HEK293 (cell line): ENCODE results near the gene MBOAT2.

Experiments used
- CTCF ChIA-PET: fragments of 350-600 bp; formaldehyde crosslinking; extraction: SDS; loops from one replicate; lab custom pipeline; 2021; ENCODE audit warnings: antibody characterized with exemption; lab: Yijun Ruan, JAX
- POLR2A ChIA-PET: fragments of 300-600 bp; formaldehyde crosslinking; extraction: SDS; loops from one replicate; lab custom pipeline; 2020; ENCODE audit warnings: antibody characterized with exemption, inconsistent platforms; lab: Yijun Ruan, JAX
- H3K27ac ChIP-seq: fragments of 200-500 bp; sonication (Bioruptor generic); 2 replicates; pipeline ENCODE4 v1.5.1; 2014; ENCODE audit warnings: low read depth, low read length, control low read depth, inconsistent platforms; ENCODE audit errors: extremely low read depth
- H3K36me3 ChIP-seq, 2 experiments: fragments of 200-500 bp in 1 of 2; sonication (Bioruptor generic) in 1 of 2; 1 replicate in 1 of 2; 2 replicates in 1 of 2; pipeline ENCODE4 v1.5.1; 2014 to 2017; ENCODE audit warnings: inconsistent platforms in 2 of 2, low read length in 2 of 2; ENCODE audit not compliant: control insufficient read depth in 2 of 2, insufficient read depth in 1 of 2
- H3K4me1 ChIP-seq: fragments of 200-500 bp; sonication (Bioruptor generic); 2 replicates; pipeline ENCODE4 v1.5.1; 2014; ENCODE audit warnings: mild to moderate bottlenecking, low read length, inconsistent platforms; ENCODE audit not compliant: control insufficient read depth, insufficient read depth
- H3K4me3 ChIP-seq: 2 replicates; pipeline ENCODE4 v1.5.1; 2011; ENCODE audit warnings: low read depth, mild to moderate bottlenecking, control low read depth, low read length, moderate library complexity
- H3K9me3 ChIP-seq: fragments of 200-500 bp; sonication (Bioruptor generic); 2 replicates; pipeline ENCODE4 v1.5.1; 2014; ENCODE audit warnings: low read depth, low read length, inconsistent platforms; ENCODE audit not compliant: control insufficient read depth, insufficient read depth
- GLIS1 ChIP-seq: fragments of 450-650 bp; formaldehyde crosslinking; IDR thresholded peaks from 2 replicates; pipeline ENCODE4 v1.5.1; 2016; ENCODE audit warnings: missing biosample characterization, missing genetic modification characterization
- KLF1 ChIP-seq: fragments of 450-650 bp; formaldehyde crosslinking; IDR thresholded peaks from 2 replicates; pipeline ENCODE4 v1.5.1; 2016; ENCODE audit warnings: missing biosample characterization, missing genetic modification characterization
- RBAK ChIP-seq: fragments of 450-650 bp; formaldehyde crosslinking; IDR thresholded peaks from 2 replicates; pipeline ENCODE4 v1.5.1; 2016; ENCODE audit warnings: missing biosample characterization, missing genetic modification characterization
- ZBTB1 ChIP-seq: fragments of 450-650 bp; formaldehyde crosslinking; IDR thresholded peaks from 2 replicates; pipeline ENCODE4 v1.5.1; 2016; ENCODE audit warnings: missing biosample characterization, missing genetic modification characterization
- ZEB2 ChIP-seq: fragments of 450-650 bp; formaldehyde crosslinking; IDR thresholded peaks from 2 replicates; pipeline ENCODE4 v1.5.1; 2016; ENCODE audit warnings: missing biosample characterization, missing genetic modification characterization
- ZNF202 ChIP-seq: fragments of 450-650 bp; formaldehyde crosslinking; IDR thresholded peaks from 2 replicates; pipeline ENCODE4 v1.5.1; 2016; ENCODE audit warnings: missing biosample characterization, missing genetic modification characterization, borderline replicate concordance
- ZNF221 ChIP-seq: fragments of 450-650 bp; formaldehyde crosslinking; IDR thresholded peaks from 2 replicates; pipeline ENCODE4 v1.5.1; 2017; ENCODE audit warnings: missing biosample characterization, missing genetic modification characterization, borderline replicate concordance
- ZNF266 ChIP-seq: fragments of 450-650 bp; formaldehyde crosslinking; IDR thresholded peaks from 2 replicates; pipeline ENCODE4 v1.5.1; 2016; ENCODE audit warnings: missing biosample characterization, missing genetic modification characterization, low read depth
- ZNF501 ChIP-seq: fragments of 450-650 bp; formaldehyde crosslinking; IDR thresholded peaks from 2 replicates; pipeline ENCODE4 v1.5.1; 2016; ENCODE audit warnings: missing biosample characterization, missing genetic modification characterization
- ZNF544 ChIP-seq: fragments of 450-650 bp; formaldehyde crosslinking; IDR thresholded peaks from 2 replicates; pipeline ENCODE4 v1.5.0; 2017; ENCODE audit warnings: missing biosample characterization, missing genetic modification characterization
- TF ChIP-seq, protein P1 (sequence below): fragments of 450-650 bp; formaldehyde crosslinking; IDR thresholded peaks from 2 replicates; pipeline ENCODE4 v1.5.1; 2017; ENCODE audit warnings: missing biosample characterization, missing genetic modification characterization
- TF ChIP-seq, protein P2 (sequence below): fragments of 450-650 bp; formaldehyde crosslinking; IDR thresholded peaks from 2 replicates; pipeline ENCODE4 v1.5.1; 2016; ENCODE audit warnings: missing biosample characterization, missing genetic modification characterization, borderline replicate concordance
- TF ChIP-seq, protein P3 (sequence below): fragments of 450-650 bp; formaldehyde crosslinking; IDR thresholded peaks from 2 replicates; pipeline ENCODE4; 2016; ENCODE audit warnings: missing biosample characterization, missing genetic modification characterization
- TF ChIP-seq, protein P4 (sequence below): fragments of 450-650 bp; formaldehyde crosslinking; conservative IDR thresholded peaks from 2 replicates; pipeline ENCODE4 v1.5.1; 2016; ENCODE audit warnings: low read depth, missing biosample characterization, missing genetic modification characterization
- TF ChIP-seq, protein P5 (sequence below): fragments of 450-650 bp; formaldehyde crosslinking; IDR thresholded peaks from 2 replicates; pipeline ENCODE4 v1.5.1; 2016; ENCODE audit warnings: missing biosample characterization, missing genetic modification characterization
- TF ChIP-seq, protein P6 (sequence below): fragments of 450-650 bp; formaldehyde crosslinking; IDR thresholded peaks from 2 replicates; pipeline ENCODE4 v1.5.1; 2016; ENCODE audit warnings: missing biosample characterization, missing genetic modification characterization
- TF ChIP-seq, protein P7 (sequence below): fragments of 450-650 bp; formaldehyde crosslinking; IDR thresholded peaks from 2 replicates; pipeline ENCODE4 v1.5.1; 2016; ENCODE audit warnings: missing biosample characterization, missing genetic modification characterization

The MBOAT2 gene

DNA sequence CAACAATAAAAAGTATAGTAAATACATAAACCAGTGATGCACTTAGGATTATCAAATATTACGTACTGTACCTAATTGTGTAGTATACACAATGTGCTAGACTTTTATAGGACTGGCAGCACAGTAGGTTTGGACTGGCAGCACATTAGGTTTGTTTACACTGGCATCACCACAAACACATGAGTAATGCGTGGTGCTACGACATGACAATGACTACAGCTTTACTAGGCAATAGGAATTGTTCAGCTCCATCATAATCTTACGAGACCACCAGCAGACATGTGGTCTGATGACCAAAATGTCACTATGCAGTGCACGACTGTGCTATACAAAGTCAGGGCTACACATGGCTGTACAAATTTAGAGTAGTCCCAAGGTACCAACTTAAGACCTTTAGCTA, 2.3 kb downstream of the MBOAT2 start:
- ChIA-PET CTCF (interaction anchor here (1.0 kb wide), 1 partner anchor 128 kb away, joined by 3 read pairs; no protein-coding TSS in a partner anchor), POLR2A (no interaction called here)
- Histone ChIP-seq H3K9me3 (no peaks in the 10 kb centered on the region), H3K36me3 (no peaks in the 10 kb centered on the region), H3K4me3 (no peak overlapping the region; the same call in 1 of the 2 replicates), H3K4me1 (peaks cover 21% of the 10 kb centered on the region), H3K27ac (no peak overlapping the region)
- TF ChIP-seq, protein P1, sequence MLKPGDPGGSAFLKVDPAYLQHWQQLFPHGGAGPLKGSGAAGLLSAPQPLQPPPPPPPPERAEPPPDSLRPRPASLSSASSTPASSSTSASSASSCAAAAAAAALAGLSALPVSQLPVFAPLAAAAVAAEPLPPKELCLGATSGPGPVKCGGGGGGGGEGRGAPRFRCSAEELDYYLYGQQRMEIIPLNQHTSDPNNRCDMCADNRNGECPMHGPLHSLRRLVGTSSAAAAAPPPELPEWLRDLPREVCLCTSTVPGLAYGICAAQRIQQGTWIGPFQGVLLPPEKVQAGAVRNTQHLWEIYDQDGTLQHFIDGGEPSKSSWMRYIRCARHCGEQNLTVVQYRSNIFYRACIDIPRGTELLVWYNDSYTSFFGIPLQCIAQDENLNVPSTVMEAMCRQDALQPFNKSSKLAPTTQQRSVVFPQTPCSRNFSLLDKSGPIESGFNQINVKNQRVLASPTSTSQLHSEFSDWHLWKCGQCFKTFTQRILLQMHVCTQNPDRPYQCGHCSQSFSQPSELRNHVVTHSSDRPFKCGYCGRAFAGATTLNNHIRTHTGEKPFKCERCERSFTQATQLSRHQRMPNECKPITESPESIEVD (tag by site-specific recombination), result peak; percentile 48; the same call in 1 of the 2 replicates
- TF ChIP-seq RBAK, result no peak
- 0 out of 2 replicates have a peak, but pooled peaks have one; percentile 27 for TF ChIP-seq ZNF221 (tag by site-specific recombination)
- TF ChIP-seq, protein P2, sequence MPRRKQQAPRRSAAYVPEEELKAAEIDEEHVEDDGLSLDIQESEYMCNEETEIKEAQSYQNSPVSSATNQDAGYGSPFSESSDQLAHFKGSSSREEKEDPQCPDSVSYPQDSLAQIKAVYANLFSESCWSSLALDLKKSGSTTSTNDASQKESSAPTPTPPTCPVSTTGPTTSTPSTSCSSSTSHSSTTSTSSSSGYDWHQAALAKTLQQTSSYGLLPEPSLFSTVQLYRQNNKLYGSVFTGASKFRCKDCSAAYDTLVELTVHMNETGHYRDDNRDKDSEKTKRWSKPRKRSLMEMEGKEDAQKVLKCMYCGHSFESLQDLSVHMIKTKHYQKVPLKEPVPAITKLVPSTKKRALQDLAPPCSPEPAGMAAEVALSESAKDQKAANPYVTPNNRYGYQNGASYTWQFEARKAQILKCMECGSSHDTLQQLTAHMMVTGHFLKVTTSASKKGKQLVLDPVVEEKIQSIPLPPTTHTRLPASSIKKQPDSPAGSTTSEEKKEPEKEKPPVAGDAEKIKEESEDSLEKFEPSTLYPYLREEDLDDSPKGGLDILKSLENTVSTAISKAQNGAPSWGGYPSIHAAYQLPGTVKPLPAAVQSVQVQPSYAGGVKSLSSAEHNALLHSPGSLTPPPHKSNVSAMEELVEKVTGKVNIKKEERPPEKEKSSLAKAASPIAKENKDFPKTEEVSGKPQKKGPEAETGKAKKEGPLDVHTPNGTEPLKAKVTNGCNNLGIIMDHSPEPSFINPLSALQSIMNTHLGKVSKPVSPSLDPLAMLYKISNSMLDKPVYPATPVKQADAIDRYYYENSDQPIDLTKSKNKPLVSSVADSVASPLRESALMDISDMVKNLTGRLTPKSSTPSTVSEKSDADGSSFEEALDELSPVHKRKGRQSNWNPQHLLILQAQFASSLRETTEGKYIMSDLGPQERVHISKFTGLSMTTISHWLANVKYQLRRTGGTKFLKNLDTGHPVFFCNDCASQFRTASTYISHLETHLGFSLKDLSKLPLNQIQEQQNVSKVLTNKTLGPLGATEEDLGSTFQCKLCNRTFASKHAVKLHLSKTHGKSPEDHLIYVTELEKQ (tag by site-specific recombination), result no peak
- no peak for TF ChIP-seq ZBTB1 (tag by site-specific recombination)
- no peak for TF ChIP-seq ZNF501 (tag by site-specific recombination)
- TF ChIP-seq, protein P3, sequence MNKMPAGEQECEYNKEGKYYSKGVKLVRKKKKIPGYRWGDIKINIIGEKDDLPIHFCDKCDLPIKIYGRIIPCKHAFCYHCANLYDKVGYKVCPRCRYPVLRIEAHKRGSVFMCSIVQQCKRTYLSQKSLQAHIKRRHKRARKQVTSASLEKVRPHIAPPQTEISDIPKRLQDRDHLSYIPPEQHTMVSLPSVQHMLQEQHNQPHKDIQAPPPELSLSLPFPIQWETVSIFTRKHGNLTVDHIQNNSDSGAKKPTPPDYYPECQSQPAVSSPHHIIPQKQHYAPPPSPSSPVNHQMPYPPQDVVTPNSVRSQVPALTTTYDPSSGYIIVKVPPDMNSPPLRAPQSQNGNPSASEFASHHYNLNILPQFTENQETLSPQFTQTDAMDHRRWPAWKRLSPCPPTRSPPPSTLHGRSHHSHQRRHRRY (tag by site-specific recombination), result no peak
- no peak for TF ChIP-seq ZNF544 (tag by site-specific recombination)
- TF ChIP-seq, protein P4, sequence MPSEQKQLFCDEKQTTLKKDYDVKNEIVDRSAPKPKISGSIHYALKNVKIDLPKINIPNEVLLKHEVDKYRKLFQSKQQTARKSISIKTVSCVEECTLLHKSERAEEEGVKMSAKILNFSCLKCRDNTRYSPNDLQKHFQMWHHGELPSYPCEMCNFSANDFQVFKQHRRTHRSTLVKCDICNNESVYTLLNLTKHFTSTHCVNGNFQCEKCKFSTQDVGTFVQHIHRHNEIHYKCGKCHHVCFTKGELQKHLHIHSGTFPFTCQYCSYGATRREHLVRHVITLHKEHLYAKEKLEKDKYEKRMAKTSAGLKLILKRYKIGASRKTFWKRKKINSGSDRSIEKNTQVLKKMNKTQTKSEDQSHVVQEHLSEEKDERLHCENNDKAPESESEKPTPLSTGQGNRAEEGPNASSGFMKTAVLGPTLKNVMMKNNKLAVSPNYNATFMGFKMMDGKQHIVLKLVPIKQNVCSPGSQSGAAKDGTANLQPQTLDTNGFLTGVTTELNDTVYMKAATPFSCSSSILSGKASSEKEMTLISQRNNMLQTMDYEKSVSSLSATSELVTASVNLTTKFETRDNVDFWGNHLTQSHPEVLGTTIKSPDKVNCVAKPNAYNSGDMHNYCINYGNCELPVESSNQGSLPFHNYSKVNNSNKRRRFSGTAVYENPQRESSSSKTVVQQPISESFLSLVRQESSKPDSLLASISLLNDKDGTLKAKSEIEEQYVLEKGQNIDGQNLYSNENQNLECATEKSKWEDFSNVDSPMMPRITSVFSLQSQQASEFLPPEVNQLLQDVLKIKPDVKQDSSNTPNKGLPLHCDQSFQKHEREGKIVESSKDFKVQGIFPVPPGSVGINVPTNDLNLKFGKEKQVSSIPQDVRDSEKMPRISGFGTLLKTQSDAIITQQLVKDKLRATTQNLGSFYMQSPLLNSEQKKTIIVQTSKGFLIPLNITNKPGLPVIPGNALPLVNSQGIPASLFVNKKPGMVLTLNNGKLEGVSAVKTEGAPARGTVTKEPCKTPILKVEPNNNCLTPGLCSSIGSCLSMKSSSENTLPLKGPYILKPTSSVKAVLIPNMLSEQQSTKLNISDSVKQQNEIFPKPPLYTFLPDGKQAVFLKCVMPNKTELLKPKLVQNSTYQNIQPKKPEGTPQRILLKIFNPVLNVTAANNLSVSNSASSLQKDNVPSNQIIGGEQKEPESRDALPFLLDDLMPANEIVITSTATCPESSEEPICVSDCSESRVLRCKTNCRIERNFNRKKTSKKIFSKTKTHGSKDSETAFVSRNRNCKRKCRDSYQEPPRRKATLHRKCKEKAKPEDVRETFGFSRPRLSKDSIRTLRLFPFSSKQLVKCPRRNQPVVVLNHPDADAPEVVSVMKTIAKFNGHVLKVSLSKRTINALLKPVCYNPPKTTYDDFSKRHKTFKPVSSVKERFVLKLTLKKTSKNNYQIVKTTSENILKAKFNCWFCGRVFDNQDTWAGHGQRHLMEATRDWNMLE (tag by site-specific recombination), result no peak
- no peak for TF ChIP-seq KLF1
- TF ChIP-seq, protein P5, sequence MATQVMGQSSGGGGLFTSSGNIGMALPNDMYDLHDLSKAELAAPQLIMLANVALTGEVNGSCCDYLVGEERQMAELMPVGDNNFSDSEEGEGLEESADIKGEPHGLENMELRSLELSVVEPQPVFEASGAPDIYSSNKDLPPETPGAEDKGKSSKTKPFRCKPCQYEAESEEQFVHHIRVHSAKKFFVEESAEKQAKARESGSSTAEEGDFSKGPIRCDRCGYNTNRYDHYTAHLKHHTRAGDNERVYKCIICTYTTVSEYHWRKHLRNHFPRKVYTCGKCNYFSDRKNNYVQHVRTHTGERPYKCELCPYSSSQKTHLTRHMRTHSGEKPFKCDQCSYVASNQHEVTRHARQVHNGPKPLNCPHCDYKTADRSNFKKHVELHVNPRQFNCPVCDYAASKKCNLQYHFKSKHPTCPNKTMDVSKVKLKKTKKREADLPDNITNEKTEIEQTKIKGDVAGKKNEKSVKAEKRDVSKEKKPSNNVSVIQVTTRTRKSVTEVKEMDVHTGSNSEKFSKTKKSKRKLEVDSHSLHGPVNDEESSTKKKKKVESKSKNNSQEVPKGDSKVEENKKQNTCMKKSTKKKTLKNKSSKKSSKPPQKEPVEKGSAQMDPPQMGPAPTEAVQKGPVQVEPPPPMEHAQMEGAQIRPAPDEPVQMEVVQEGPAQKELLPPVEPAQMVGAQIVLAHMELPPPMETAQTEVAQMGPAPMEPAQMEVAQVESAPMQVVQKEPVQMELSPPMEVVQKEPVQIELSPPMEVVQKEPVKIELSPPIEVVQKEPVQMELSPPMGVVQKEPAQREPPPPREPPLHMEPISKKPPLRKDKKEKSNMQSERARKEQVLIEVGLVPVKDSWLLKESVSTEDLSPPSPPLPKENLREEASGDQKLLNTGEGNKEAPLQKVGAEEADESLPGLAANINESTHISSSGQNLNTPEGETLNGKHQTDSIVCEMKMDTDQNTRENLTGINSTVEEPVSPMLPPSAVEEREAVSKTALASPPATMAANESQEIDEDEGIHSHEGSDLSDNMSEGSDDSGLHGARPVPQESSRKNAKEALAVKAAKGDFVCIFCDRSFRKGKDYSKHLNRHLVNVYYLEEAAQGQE (tag by site-specific recombination), result no peak
- no peak for TF ChIP-seq ZNF202 (tag by site-specific recombination)
- TF ChIP-seq ZNF266, result no peak
- peak; percentile 68; the same call in 1 of the 2 replicates for TF ChIP-seq ZEB2 (tag by site-specific recombination)
- TF ChIP-seq, protein P6, sequence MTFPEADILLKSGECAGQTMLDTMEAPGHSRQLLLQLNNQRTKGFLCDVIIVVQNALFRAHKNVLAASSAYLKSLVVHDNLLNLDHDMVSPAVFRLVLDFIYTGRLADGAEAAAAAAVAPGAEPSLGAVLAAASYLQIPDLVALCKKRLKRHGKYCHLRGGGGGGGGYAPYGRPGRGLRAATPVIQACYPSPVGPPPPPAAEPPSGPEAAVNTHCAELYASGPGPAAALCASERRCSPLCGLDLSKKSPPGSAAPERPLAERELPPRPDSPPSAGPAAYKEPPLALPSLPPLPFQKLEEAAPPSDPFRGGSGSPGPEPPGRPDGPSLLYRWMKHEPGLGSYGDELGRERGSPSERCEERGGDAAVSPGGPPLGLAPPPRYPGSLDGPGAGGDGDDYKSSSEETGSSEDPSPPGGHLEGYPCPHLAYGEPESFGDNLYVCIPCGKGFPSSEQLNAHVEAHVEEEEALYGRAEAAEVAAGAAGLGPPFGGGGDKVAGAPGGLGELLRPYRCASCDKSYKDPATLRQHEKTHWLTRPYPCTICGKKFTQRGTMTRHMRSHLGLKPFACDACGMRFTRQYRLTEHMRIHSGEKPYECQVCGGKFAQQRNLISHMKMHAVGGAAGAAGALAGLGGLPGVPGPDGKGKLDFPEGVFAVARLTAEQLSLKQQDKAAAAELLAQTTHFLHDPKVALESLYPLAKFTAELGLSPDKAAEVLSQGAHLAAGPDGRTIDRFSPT (tag by site-specific recombination), result peak; percentile 42; the same call in 1 of the 2 replicates
- TF ChIP-seq, protein P7, sequence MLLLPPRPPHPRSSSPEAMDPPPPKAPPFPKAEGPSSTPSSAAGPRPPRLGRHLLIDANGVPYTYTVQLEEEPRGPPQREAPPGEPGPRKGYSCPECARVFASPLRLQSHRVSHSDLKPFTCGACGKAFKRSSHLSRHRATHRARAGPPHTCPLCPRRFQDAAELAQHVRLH, result no peak
- peak; percentile 40; the same call in 1 of the 2 replicates for TF ChIP-seq GLIS1 (tag by site-specific recombination)
